Effector memory CD8-positive, alpha-beta T cell (primary cell): ENCODE data around the gene PDZRN4.
"Not testable (repeated sequence)": the region's sequence is repeated elsewhere in the genome, so short reads cannot be mapped to it uniquely, and the experiment has no call there.

Experiments used
- ATAC-seq: fragments of 150-1000 bp; cut with Tn5 transposase; replicated peaks from 2 replicates; pipeline ENCODE4 v1.10.0; 2021; ENCODE audit warnings: mild to moderate bottlenecking, moderate library complexity
- DNase-seq, 3 experiments: peaks; one replicate each; pipeline ENCODE4 v3.0.0; 2021
- H3K27ac Mint-ChIP-seq, 2 donors: one replicate each; pipeline ENCODE4 v1.8.0; 2022; ENCODE audit warnings: mild to moderate bottlenecking in 2 of 2, mixed read lengths in 2 of 2, moderate library complexity in 2 of 2
- H3K27me3 Mint-ChIP-seq, 2 donors: one replicate each; pipeline ENCODE4 v1.8.0; 2022; ENCODE audit warnings: mixed read lengths in 2 of 2
- H3K36me3 Mint-ChIP-seq: one replicate; pipeline ENCODE4 v1.8.0; 2022; ENCODE audit warnings: mild to moderate bottlenecking, moderate library complexity, mixed read lengths; ENCODE audit not compliant: insufficient read depth
- H3K4me1 Mint-ChIP-seq, 2 donors: one replicate each; pipeline ENCODE4 v1.8.0; 2022; ENCODE audit warnings: low read depth in 2 of 2, mixed read lengths in 2 of 2
- H3K4me3 Mint-ChIP-seq, 2 donors: one replicate each; pipeline ENCODE4 v1.8.0; 2022; ENCODE audit warnings: mild to moderate bottlenecking in 2 of 2, mixed read lengths in 2 of 2, moderate library complexity in 2 of 2
- H3K9me3 Mint-ChIP-seq, 2 donors: one replicate each; pipeline ENCODE4 v1.8.0; 2022; ENCODE audit warnings: mixed read lengths in 2 of 2

PDZRN4 gene

DNA sequence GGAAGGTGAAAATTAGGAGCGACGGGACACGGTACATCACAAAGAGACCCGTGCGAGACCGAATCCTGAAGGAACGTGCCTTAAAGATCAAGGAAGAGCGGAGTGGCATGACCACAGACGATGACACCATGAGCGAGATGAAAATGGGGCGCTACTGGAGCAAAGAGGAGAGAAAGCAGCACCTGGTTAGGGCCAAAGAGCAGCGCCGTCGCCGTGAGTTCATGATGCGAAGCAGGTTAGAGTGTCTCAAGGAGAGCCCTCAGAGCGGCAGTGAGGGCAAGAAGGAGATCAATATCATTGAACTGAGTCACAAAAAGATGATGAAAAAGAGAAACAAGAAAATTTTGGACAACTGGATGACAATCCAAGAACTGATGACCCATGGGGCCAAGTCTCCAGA lies 385.3 kb downstream of the PDZRN4 start:
- Mint-ChIP-seq H3K9me3 (no peaks in the 10 kb centered on the region), H3K36me3 (no peaks in the 10 kb centered on the region), H3K27ac (no peak overlapping the region), H3K4me3 (no peak overlapping the region), H3K4me1 (no peaks in the 10 kb centered on the region), H3K27me3 (no peaks in the 10 kb centered on the region)
- DNase-seq (no peak), ATAC-seq (no peak)

DNA sequence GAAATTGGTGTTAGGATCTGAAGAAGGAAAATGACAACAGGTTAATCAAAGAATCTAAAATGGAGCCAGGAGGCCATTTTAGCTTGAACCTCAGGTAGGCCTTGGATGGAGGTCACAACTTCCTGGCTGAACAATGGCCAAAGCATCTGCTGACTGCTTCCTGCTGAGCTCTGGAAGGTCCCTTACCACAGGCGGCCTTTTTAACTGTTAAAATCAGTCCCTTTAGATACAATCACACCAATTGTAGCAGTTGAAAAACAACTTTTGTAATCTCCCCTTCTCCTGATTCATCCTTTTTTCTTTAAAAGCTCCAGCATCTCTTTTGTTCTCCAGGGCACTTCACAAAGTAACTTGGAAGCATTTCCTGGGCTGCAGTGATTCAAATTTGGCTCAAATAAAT lies 388.8 kb downstream of the PDZRN4 start:
- no peak for ATAC-seq
- H3K4me1 Mint-ChIP-seq: no peaks in the 10 kb centered on the region
- H3K27ac Mint-ChIP-seq: no peak overlapping the region

GRCh38 chr12:41577995-41578394 lies 389.9 kb downstream of the PDZRN4 start:
- Mint-ChIP-seq H3K4me1 (no peaks in the 10 kb centered on the region), H3K36me3 (no peaks in the 10 kb centered on the region), H3K27me3 (no peaks in the 10 kb centered on the region), H3K9me3 (peaks cover 1 to 7% of the 10 kb centered on the region in 2 donors), H3K27ac (no peak overlapping the region), H3K4me3 (no peak overlapping the region)
- no peak for ATAC-seq
- DNase-seq: no peak

More for the DNA sequence above, 388.8 kb downstream of the PDZRN4 start:
- no peaks in the 10 kb centered on the region for H3K36me3 Mint-ChIP-seq
- DNase-seq: no peak
- no peak overlapping the region for H3K4me3 Mint-ChIP-seq
- H3K9me3 Mint-ChIP-seq: peaks cover 1 to 7% of the 10 kb centered on the region in 2 donors
- H3K27me3 Mint-ChIP-seq: no peaks in the 10 kb centered on the region

DNA sequence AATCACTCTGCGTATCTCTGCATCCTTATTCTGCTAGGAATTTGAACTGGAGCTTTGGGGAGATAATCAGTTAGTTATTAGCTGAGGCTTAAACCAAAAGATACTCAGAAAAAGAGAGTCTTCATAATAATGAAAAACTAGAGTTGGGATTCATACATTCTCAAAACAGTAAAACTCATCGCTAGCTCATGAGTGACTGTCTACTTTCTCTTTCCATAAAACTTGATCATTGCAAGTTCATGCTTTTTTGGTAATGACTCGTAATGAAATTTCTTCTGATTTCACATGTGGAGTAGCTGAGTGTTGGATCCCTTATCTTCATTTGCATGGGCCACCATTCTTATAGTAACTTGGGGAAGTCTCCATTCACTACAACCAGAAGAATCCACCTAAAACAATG lies 397.7 kb downstream of the PDZRN4 start:
- Mint-ChIP-seq H3K36me3 (peaks cover 3% of the 10 kb centered on the region), H3K4me1 (no peaks in the 10 kb centered on the region), H3K27me3 (no peaks in the 10 kb centered on the region), H3K9me3 (peaks cover 0 to 2% of the 10 kb centered on the region in 2 donors), H3K4me3 (no peak overlapping the region), H3K27ac (no peak overlapping the region)
- ATAC-seq: no peak
- DNase-seq: no peak

GRCh38 chr12:41587574-41587973 lies 399.5 kb downstream of the PDZRN4 start:
- Mint-ChIP-seq H3K9me3 (no peaks in the 10 kb centered on the region), H3K36me3 (peaks cover 3% of the 10 kb centered on the region)

DNA sequence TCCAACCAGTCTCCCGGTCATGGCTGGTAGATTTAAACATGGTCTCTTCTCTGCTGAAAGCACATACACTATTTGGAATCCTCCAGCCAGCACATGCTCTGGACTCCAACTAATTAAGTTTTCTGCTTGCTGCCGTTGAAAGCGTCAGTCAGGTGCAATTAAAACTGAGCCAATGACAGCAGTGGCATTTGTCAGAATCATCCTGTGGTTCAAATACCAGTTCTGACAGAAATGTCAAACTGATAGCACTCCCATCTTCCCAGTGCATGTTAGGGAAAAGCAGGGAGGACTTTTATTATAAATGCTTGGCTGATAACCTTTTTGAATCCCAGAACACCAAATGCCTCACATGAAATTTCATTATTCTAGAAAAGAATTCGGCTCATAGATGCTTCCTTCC lies 401.8 kb downstream of the PDZRN4 start:
- no peaks in the 10 kb centered on the region for H3K9me3 Mint-ChIP-seq
- ATAC-seq (no peak), DNase-seq (no peak)
- no peak overlapping the region for H3K4me3 Mint-ChIP-seq
- H3K27ac Mint-ChIP-seq: no peak overlapping the region
- no peaks in the 10 kb centered on the region for H3K4me1 Mint-ChIP-seq
- peaks cover 3% of the 10 kb centered on the region for H3K36me3 Mint-ChIP-seq
- no peaks in the 10 kb centered on the region for H3K27me3 Mint-ChIP-seq

More at GRCh38 chr12:41587574-41587973, 399.5 kb downstream of the PDZRN4 start:
- ATAC-seq (no peak), DNase-seq (no peak)
- H3K27ac Mint-ChIP-seq: no peak overlapping the region
- H3K27me3 Mint-ChIP-seq: no peaks in the 10 kb centered on the region
- H3K4me1 Mint-ChIP-seq: no peaks in the 10 kb centered on the region
- no peak overlapping the region for H3K4me3 Mint-ChIP-seq

DNA sequence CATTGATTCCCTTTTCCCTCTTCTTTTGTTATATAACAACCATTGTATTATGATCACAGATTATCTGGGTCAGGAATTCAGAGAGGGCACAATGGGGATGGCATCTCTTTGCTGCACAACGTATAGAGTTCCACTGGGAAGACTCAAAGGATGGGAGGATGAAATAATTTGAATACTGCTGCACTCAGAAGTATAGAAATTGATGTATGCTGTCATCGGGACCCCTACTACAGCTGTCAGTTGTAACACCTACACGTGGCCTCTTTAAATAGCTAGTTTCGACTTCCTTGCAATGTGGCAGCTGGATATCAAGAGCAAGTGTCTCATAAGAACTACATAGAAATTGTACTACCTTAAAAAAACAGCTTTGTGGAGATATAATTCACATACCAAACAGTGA lies 408.1 kb downstream of the PDZRN4 start:
- Mint-ChIP-seq H3K36me3 (no peaks in the 10 kb centered on the region), H3K9me3 (no peaks in the 10 kb centered on the region), H3K4me1 (no peaks in the 10 kb centered on the region), H3K4me3 (no peak overlapping the region), H3K27me3 (no peaks in the 10 kb centered on the region), H3K27ac (no peak overlapping the region)
- DNase-seq (no peak), ATAC-seq (no peak)

- no peak for ATAC-seq
Observed at GRCh38 chr12:41604830-41605229, 416.7 kb downstream of the PDZRN4 start.

GRCh38 chr12:41605545-41606305 lies 417.6 kb downstream of the PDZRN4 start:
- no peaks in the 10 kb centered on the region for H3K4me1 Mint-ChIP-seq
- no peaks in the 10 kb centered on the region for H3K27me3 Mint-ChIP-seq
- DNase-seq (no peak), ATAC-seq (no peak)
- no peaks in the 10 kb centered on the region for H3K36me3 Mint-ChIP-seq
- no peaks in the 10 kb centered on the region for H3K9me3 Mint-ChIP-seq
- no peak overlapping the region for H3K4me3 Mint-ChIP-seq
- H3K27ac Mint-ChIP-seq: no peak overlapping the region

More at GRCh38 chr12:41604830-41605229, 416.7 kb downstream of the PDZRN4 start:
- Mint-ChIP-seq H3K27ac (no peak overlapping the region), H3K4me1 (no peaks in the 10 kb centered on the region), H3K27me3 (no peaks in the 10 kb centered on the region), H3K9me3 (no peaks in the 10 kb centered on the region), H3K4me3 (no peak overlapping the region), H3K36me3 (no peaks in the 10 kb centered on the region)
- no peak for DNase-seq

DNA sequence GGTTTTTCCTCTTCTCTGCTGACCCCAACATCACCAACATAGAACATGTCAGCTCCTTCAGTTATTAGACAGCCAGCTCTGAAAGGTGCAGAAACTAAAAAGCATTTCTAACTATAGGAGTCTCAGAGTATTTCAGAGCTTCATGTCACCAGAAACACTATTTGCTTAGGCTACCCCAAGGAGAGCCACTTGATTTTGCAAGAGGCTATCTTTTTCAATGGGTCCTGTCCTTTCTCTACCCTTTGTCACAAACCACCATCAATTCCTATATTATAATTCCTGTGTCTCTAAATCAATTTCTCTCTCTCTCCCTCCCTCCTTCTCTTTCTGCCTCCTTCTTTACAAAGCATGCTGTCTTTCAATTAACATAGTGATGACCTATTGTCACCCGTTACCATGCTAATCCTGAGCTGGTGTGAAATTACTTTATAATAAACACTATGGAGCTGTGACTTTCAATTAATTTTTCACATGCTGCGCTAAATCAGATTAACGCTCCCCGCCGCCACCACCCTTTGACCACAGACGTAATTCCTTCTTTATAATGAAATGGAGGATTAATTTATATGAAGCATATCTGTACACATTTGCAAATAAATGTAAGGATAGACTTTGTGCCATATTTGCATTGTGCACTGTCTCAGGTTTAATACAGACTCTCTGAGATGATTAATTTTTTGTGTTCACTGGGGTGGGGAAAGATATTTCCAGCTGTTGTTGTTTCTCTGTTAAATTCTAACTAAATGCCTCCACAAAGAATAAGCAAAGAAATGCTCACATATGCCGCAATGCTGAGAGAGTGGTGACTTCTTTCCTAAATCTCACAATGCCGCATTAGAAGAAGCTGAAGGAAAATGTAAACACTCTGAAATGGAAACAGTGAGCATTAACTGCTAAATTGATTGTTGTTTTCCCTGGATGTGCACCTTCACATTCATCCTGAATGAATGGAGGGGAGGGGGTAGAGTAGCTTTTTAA lies 418.6 kb downstream of the PDZRN4 start:
- ATAC-seq: no peak
- H3K4me1 Mint-ChIP-seq: no peaks in the 10 kb centered on the region
- no peak for DNase-seq
- no peaks in the 10 kb centered on the region for H3K27me3 Mint-ChIP-seq
- no peaks in the 10 kb centered on the region for H3K36me3 Mint-ChIP-seq
- H3K27ac Mint-ChIP-seq: no peak overlapping the region
- no peak overlapping the region for H3K4me3 Mint-ChIP-seq
- peaks cover 0 to 3% of the 10 kb centered on the region in 2 donors for H3K9me3 Mint-ChIP-seq

DNA sequence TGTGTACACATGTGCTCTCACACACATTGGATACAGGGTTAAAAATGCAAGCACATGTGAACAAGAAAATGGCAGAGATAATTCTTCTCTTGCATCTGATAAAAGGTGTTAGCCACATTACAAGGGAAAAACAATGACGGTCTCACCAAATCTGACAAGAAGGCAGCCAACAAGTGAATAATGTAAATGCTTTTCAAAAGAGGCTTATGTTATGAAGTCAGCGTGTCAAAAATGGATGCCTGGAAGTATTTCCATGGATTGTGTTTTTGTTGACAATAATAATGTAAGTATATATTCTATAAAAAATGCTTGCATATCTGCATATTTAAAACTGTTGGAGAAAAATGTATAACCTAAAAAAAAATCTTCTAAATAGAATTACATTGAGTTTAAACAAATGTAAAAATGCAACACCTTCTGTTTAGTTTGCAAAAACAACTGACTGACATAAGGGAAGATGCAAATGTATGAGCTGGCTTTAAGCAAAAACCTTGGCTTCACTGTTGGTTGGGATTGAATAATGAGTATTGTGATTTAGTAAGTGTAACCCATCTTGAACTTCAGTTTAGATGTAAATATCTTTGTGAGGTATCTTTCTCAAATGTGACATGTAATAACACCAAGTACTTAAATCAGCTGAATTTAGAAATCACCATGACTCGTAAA lies 424.9 kb downstream of the PDZRN4 start:
- H3K9me3 Mint-ChIP-seq: peaks cover under 1 to 11% of the 10 kb centered on the region in 2 donors
- no peaks in the 10 kb centered on the region for H3K4me1 Mint-ChIP-seq
- no peaks in the 10 kb centered on the region for H3K36me3 Mint-ChIP-seq
- H3K4me3 Mint-ChIP-seq: no peak overlapping the region
- ATAC-seq (no peak), DNase-seq (no peak)
- no peaks in the 10 kb centered on the region for H3K27me3 Mint-ChIP-seq
- no peak overlapping the region for H3K27ac Mint-ChIP-seq

- not testable (repeated sequence) for H3K27me3 Mint-ChIP-seq
Observed at GRCh38 chr12:41615174-41615573, 427.1 kb downstream of the PDZRN4 start.

GRCh38 chr12:41619705-41620104 lies 431.6 kb downstream of the PDZRN4 start:
- Mint-ChIP-seq H3K4me3 (no peak overlapping the region), H3K9me3 (peaks cover 3 to 9% of the 10 kb centered on the region in 2 donors), H3K36me3 (no peaks in the 10 kb centered on the region)

More at GRCh38 chr12:41615174-41615573, 427.1 kb downstream of the PDZRN4 start:
- ATAC-seq, H3K4me3 Mint-ChIP-seq, H3K4me1 Mint-ChIP-seq, H3K27ac Mint-ChIP-seq, DNase-seq, H3K36me3 Mint-ChIP-seq: not testable (repeated sequence)
- H3K9me3 Mint-ChIP-seq: peaks cover 9 to 11% of the 10 kb centered on the region in 2 donors

More at GRCh38 chr12:41619705-41620104, 431.6 kb downstream of the PDZRN4 start:
- no peak for ATAC-seq
- no peaks in the 10 kb centered on the region for H3K4me1 Mint-ChIP-seq
- H3K27me3 Mint-ChIP-seq: no peaks in the 10 kb centered on the region
- no peak for DNase-seq
- no peak overlapping the region for H3K27ac Mint-ChIP-seq
